Endodermal cell (in vitro differentiated cells): ENCODE results near the gene RNF128. TPM values are rescaled to one million over a fixed set of nuclear protein-coding genes. Genes with fewer than 3 reads are reported as not detected.
A peak's percentile ranks its signal among the peaks of the same experiment; 100 is the strongest.

Source experiments
- DNase-seq: peaks from one replicate; pipeline ENCODE4 v3.0.0-alpha.2; 2017
- H3K27ac ChIP-seq: 2 replicates; pipeline ENCODE4 v1.5.1; 2013; ENCODE audit warnings: mild to moderate bottlenecking, low read depth, low read length, moderate library complexity
- H3K27me3 ChIP-seq: 2 replicates; pipeline ENCODE4 v1.6.1; 2013; ENCODE audit warnings: mild to moderate bottlenecking, low read length, moderate library complexity; ENCODE audit not compliant: insufficient read depth, control insufficient read depth, poor library complexity, severe bottlenecking
- H3K36me3 ChIP-seq: 2 replicates; pipeline ENCODE4 v1.7.0; 2013; ENCODE audit warnings: mild to moderate bottlenecking, low read length, moderate library complexity; ENCODE audit not compliant: control insufficient read depth, insufficient read depth
- H3K4me1 ChIP-seq: one replicate; pipeline ENCODE4 v1.7.0; 2013; ENCODE audit warnings: low read length; ENCODE audit not compliant: control insufficient read depth, insufficient read depth
- H3K4me3 ChIP-seq: 2 replicates; pipeline ENCODE4 v1.5.1; 2013; ENCODE audit warnings: mild to moderate bottlenecking, low read length, moderate library complexity
- H3K9ac ChIP-seq: 2 replicates; pipeline ENCODE4 v1.6.1; 2013; ENCODE audit warnings: mild to moderate bottlenecking, low read length, moderate library complexity; ENCODE audit not compliant: poor library complexity, severe bottlenecking; ENCODE audit errors: extremely low read depth
- H3K9me3 ChIP-seq: 2 replicates; pipeline ENCODE4 v1.6.1; 2013; ENCODE audit warnings: mild to moderate bottlenecking, low read length, moderate library complexity; ENCODE audit not compliant: control insufficient read depth
- H3K27ac Mint-ChIP-seq: 2 replicates; pipeline ENCODE4 v1.8.0; 2020; ENCODE audit warnings: mixed read lengths
- H3K27me3 Mint-ChIP-seq: 2 replicates; pipeline ENCODE4 v1.8.0; 2021; ENCODE audit warnings: mild to moderate bottlenecking, mixed read lengths; ENCODE audit not compliant: insufficient read depth
- H3K36me3 Mint-ChIP-seq: 2 replicates; pipeline ENCODE4 v1.8.0; 2020; ENCODE audit warnings: low read depth, mixed read lengths
- H3K4me1 Mint-ChIP-seq: 2 replicates; pipeline ENCODE4 v1.8.0; 2020; ENCODE audit warnings: mixed read lengths
- H3K4me3 Mint-ChIP-seq: 2 replicates; pipeline ENCODE4 v1.8.0; 2020; ENCODE audit warnings: mild to moderate bottlenecking, moderate library complexity, mixed read lengths
- H3K9me3 Mint-ChIP-seq: 2 replicates; pipeline ENCODE4 v1.8.0; 2020; ENCODE audit warnings: mild to moderate bottlenecking, mixed read lengths
- CTCF ChIP-seq: fragments of 200-600 bp; sonication (generic); conservative IDR thresholded peaks from 2 replicates; pipeline ENCODE4 v1.5.0; 2021; ENCODE audit warnings: antibody characterized with exemption, mild to moderate bottlenecking
- WGBS, 2 experiments: methylation state at CpG; one replicate each; pipeline versions ENCODE4 v1.1.5 to v1.1.7; 2013; ENCODE audit warnings: missing lambda C conversion rate in 2 of 2, mixed read lengths in 1 of 2; ENCODE audit not compliant: insufficient coverage in 1 of 2, insufficient read length in 1 of 2; 5-methylcytosine and 5-hydroxymethylcytosine counted together
- total RNA-seq, 2 donors: library from RNA; stranded (reverse); fragmentation: NEBNext Ultra II Directional in 1 of 2; extraction: Animal tissue kit (Norgen Biotek cat#: 25700) in 1 of 2; gene quantifications; 2 replicates in 1 of 2; 3 replicates in 1 of 2; pipeline ENCODE4 v1.2.1, GENCODE V29; 2021

The RNF128 gene
- total RNA-seq, 2 donors from 2014 or later, result 0.48 to 1.1 TPM

DNA sequence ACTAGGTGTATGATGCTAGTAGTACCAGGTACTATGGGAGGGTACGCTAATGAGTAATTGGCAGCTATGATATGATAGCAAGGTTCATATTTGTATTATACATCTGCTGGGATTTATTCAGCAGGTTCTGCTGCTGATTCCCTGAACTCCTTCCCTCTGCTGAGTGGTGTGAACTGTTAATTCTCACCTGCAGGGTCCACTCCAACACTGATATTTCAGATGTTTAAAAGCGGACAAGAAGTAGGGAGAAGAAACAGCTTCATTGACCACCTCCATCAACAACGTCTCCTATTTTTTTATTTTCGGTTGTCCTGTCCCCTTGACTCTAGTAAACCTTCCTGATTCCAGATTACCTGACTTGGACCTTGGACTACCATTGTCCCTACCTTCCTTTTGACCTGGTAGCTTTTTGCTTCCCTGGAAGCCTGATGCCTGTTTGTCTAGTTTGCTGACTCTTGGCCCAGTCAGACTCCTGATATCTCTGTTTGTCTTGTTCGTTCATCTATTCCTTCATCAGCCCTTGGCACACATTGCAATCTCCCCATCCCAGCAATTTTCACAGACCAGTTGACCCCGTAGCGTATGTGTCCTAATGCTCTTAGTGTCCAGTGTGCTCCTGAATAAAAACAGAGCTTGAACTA, 34.0 kb upstream of the RNF128 start:
- H3K4me1 Mint-ChIP-seq, result peaks cover 8% of the 10 kb centered on the region
- TF ChIP-seq CTCF, result no peak
- Histone ChIP-seq H3K36me3 (no peaks in the 10 kb centered on the region), H3K27ac (no peak overlapping the region), H3K9me3 (no peaks in the 10 kb centered on the region), H3K4me1 (no peaks in the 10 kb centered on the region), H3K9ac (no peak overlapping the region), H3K4me3 (no peak overlapping the region), H3K27me3 (no peaks in the 10 kb centered on the region)
- H3K9me3 Mint-ChIP-seq, result peaks cover 39% of the 10 kb centered on the region
- peaks cover 2% of the 10 kb centered on the region for H3K27me3 Mint-ChIP-seq
- H3K4me3 Mint-ChIP-seq, result no peak overlapping the region
- 80 to 91% methylated on average over 1 to 7 of the region's 7 CpGs for WGBS, 2 experiments
- H3K27ac Mint-ChIP-seq, result no peak overlapping the region
- no peak for DNase-seq
- H3K36me3 Mint-ChIP-seq, result no peaks in the 10 kb centered on the region

DNA sequence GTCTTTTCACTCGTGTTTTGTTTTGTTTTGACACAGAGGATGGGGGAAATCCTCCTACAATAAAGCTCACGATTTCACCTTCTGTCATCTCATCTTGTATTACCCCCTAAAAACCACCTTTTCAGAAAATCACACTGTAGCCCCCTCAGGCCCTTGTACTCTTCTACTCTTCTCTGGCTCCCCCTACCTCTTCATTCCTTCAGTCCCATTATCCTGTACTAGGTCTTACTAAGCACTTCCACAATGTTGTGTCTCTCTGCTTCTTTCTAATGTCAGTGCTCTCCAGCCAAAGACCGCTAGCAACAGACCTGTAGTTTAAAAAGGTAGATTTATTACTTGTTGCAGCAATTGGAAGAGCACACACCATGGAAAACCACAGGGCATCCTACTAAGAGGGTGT, 30.0 kb upstream of the RNF128 start:
- no peak overlapping the region for H3K9ac ChIP-seq
- Mint-ChIP-seq H3K4me1 (peaks cover 8% of the 10 kb centered on the region), H3K27me3 (peaks cover 2% of the 10 kb centered on the region), H3K27ac (no peak overlapping the region), H3K4me3 (no peak overlapping the region), H3K36me3 (no peaks in the 10 kb centered on the region), H3K9me3 (peaks cover 29% of the 10 kb centered on the region)
- no peak for DNase-seq
- H3K27me3 ChIP-seq, result no peaks in the 10 kb centered on the region
- H3K36me3 ChIP-seq, result no peaks in the 10 kb centered on the region
- peak; percentile 41 for TF ChIP-seq CTCF
- no peak overlapping the region for H3K4me3 ChIP-seq
- no peaks in the 10 kb centered on the region for H3K4me1 ChIP-seq
- 40 to 86% methylated on average over 1 to 2 of the region's 3 CpGs for WGBS, 2 experiments
- no peak overlapping the region for H3K27ac ChIP-seq
- no peaks in the 10 kb centered on the region for H3K9me3 ChIP-seq

- H3K36me3 Mint-ChIP-seq, result no peaks in the 10 kb centered on the region
- H3K4me3 Mint-ChIP-seq, result no peak overlapping the region
- no peak for TF ChIP-seq CTCF
- Histone ChIP-seq H3K4me1 (no peaks in the 10 kb centered on the region), H3K36me3 (no peaks in the 10 kb centered on the region), H3K9me3 (no peaks in the 10 kb centered on the region), H3K27ac (no peak overlapping the region), H3K27me3 (no peaks in the 10 kb centered on the region), H3K9ac (no peak overlapping the region), H3K4me3 (no peak overlapping the region)
- H3K4me1 Mint-ChIP-seq, result no peaks in the 10 kb centered on the region
- peaks cover 2% of the 10 kb centered on the region for H3K27me3 Mint-ChIP-seq
- no peak for DNase-seq
- no peak overlapping the region for H3K27ac Mint-ChIP-seq
- peaks cover 22% of the 10 kb centered on the region for H3K9me3 Mint-ChIP-seq
- WGBS, 2 experiments, result 80% methylated on average over 3 of the region's 3 CpGs; no CpG with 5 or more reads in 1 of the 2 experiments
Observed at GRCh38 chrX:106698693-106699092, 27.8 kb upstream of the RNF128 start.
